ENCODE results near the gene CSTB.

GRCh38 chr21:43785134-43785533 lies 9.0 kb upstream of the CSTB start:
- TF ChIP-seq CTCF (IDR thresholded peaks at IDR 0.05; ENCODE audit: low read length), result no peak
- no peak for TF ChIP-seq EZH2 (optimal IDR thresholded peaks at IDR 0.05; ENCODE audit: low read depth, low read length)

Data from MM.1S (cell line).